Stimulated activated CD8-positive, alpha-beta memory T cell treated with anti-CD3 and anti-CD28 coated beads, Interleukin-15, amount 100 ng/mL, for 4 hours (primary cell): ENCODE measurements around the gene AMFR.
"Not testable (repeated sequence)": the region's sequence is repeated elsewhere in the genome, so short reads cannot be mapped to it uniquely, and the experiment has no call there.

Experiments used
- DNase-seq, 2 donors: peaks; one replicate each; pipeline ENCODE4 v3.0.0-alpha.2; 2020; ENCODE audit warnings: low read depth in 2 of 2

Gene AMFR

GRCh38 chr16:56424404-56424764 lies 961 bp downstream of the AMFR start:
- no peak for DNase-seq

GRCh38 chr16:56423584-56424403 lies 1.6 kb downstream of the AMFR start:
- no peak for DNase-seq

GRCh38 chr16:56422896-56423441 lies 2.4 kb downstream of the AMFR start:
- no peak for DNase-seq

DNA sequence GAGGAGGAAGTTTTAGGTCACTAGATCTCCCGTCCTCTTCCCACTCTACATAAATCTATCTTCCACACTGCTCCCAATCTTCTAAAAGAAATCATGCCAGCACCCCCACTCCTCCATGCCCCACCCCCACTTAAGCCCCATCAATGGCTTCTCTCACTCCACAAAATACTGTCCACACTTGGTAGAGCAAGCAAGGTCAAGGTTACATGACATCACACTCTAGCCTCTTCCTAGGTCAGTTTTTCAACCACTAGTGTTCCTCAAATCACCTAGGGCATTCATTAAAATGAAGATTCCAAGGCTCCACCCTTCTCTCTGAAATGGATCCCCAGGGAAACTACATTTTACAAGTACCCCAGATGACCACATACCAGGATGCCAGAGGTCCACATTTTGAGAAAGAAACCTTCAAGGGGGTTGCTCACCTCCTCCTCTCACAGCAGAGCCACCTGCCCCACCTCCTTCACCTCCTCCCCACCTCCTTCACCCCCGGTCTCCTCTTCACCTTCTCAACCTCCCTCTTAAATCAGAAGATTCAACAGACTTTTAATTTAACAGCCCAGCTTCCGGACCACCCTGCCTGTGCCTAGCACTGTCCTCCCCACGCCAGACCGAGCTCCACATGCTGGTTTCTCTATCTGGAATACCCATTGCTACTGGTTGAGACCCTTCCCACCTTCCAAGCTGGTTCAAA lies 3.2 kb downstream of the AMFR start:
- no peak for DNase-seq

GRCh38 chr16:56421313-56421712 lies 4.0 kb downstream of the AMFR start:
- no peak for DNase-seq

DNA sequence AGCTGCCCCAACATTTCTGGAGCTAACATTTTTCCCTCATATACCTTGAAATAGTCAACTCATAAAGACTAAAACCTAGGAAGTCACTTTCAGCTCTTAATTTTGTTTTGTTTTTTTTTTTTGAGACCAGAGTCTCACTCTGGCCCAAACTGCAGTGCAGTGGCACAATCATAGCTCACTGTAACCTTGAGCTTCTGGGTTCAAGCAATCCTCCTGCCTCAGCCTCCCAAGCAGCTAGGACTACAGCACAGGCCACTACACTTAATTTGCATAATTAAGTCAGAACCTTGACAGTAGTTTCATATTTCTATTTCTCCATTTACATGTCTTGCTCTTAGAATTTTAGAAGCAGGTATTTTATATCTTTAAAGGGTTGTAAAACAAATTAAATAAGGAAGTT lies 4.7 kb downstream of the AMFR start:
- DNase-seq, result no peak

DNA sequence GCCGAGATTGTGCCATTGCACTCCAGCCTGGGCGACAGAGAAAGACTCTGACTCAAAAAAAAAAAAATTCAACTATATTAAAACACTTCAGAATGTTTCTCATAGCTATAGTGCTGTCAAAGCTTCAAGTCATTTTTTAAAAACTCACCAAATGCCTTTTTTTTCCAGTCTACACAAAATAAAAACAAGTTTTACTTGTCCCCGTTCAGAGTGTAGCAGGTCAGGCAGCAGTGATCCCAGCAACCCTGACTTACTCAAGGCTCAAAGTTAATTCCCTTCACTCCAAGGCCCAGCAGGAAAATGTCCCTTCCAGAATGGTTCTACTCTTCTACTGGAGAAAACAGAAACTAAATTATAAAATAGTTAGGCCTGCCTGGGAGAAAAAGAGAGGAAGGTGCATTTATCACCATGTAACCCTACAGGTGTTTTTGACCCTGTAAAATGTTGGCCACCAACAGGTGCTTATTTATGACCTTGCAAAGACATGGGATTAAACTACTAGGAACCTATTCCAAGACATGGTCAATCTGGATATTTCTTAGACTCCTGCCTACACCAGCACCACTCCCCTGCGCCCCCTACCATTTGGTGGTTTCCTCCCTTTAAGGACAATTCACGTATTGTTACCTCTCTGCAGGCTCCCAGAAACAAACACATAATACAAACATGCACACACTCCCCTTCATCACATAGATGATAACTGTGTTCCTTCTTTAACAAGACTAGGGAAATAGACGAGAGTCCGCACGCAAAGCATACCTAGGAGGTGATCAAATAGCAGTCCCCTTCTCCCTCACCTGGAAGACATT lies 5.4 kb downstream of the AMFR start:
- DNase-seq, result no peak

GRCh38 chr16:56417138-56417537 lies 8.2 kb downstream of the AMFR start:
- no peak for DNase-seq

DNA sequence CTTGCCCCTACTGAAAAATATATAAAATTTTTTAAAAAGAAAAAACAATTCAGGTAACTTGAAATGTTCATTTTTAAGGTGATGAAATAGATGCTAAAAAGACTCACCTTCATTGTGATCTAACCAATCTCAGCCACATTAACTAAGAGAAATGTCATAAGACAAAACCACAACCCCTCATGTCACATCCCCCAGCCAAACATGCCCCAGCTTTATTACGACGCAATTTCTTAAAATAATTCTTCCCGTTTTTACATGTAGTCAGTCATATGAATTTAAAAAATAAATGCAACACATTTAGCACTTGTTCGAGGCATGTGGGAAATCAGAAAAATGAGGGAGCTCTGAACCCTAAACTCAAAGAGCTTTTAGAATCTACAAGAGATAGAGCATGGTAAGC lies 9.5 kb downstream of the AMFR start:
- DNase-seq, result no peak

DNA sequence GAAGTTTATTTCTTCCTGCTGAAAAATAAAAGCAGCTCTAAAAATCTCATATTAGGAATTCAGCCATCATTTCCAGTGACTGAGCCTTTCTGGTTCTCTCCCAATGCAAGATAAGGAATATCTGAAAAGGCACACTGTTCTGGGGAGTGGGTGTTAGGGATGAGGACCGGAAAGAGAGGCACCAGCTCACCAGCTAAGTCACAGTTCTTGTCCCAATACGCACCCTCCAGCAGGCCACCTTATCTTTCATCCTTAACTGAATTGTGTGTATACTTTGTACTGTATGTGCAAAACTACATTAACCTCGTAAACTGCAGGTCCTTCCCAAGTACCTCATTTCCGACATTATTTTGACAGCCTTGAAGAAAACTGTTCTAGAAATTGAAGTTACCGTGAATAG lies 11.0 kb downstream of the AMFR start:
- no peak for DNase-seq

DNA sequence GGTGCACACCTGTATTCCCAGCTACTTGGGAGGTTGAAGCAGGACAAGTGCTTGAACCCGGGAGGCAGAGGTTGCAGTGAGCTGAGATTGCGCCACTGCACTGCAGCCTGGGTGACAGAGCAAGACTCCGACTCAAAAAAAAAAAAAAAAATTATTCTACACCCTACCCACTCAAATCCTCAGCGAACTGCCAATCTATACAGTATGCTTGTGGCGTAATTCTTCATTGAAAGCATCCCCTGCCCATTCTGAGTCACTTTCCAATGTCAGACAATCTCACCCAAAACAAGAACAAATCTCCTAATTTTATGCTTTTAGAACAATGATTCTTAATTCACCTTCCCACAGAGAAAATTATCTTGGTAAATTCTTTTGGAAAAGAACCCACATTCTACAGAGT lies 12.0 kb downstream of the AMFR start:
- DNase-seq, result no peak

DNA sequence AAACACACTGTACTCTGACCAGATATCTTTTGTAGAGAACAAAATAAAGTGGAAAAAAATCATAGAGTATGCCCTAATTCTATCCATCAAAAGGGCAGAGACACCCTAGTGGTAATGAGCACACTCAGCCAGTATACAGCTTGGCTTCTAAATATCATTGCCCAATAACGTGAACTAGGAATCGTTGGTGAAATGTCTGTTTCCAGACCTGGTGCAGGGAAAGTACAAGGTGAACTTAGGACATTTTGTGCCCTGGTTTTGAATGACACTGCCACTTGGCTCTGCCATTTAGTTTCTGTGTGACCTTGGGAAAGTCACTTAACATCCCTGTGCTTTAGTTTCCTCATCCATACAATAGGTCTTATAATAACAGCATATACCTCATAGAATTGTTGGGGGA lies 13.7 kb downstream of the AMFR start:
- no peak for DNase-seq

DNA sequence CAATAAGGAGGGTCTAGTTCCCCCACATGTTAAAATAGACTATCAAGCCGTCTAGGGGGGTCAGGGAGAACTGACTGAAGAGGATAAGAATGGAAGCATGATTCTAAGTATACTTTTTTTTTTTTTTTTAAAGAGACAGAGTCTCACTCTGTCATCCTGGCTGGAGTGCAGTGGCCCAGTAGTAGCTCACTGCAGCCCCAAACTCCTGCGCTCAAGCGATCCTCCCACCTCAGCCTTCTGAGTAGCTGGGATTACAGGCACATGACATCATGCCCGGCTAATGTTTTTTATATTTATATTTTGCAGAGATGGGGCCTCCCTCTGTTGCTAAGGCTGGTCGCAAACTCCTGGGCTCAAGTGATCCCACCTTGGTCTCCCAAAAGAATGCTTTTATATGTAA lies 14.2 kb downstream of the AMFR start:
- no peak for DNase-seq

- no peak for DNase-seq
Measured at GRCh38 chr16:56409195-56409594, 16.1 kb downstream of the AMFR start.

DNA sequence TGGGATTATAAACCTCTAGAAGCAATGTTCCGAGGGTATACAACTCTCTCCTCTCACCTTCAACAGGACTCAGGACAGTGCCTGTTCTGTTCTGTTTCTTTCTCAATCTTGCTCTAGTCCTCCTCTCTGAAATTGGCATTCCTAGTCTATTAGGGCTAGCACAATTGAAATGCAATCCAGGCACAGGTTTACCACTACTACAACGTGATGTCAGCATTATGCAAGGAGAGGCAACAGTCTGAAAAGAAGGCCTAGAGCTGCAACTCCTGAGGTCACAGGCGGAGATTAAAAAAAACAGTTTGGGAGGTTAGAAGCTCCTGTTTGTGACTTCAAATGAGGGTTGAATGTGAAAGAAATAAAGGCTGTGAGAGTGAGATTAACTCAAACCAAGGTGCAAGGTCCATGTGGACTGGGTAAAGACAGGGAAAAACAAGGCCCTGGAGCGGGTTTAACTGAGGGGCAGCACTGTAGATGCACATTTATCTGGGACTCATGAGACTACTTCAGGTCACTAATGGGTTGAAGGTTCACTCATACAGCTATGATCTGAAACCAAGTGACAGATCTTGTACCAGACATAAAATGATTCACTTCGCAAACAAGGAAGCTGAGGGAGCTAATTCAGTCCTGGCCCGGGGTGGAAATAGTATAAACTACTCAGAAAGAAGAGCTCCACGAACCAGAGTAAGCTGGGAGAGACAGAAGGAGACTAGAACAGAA lies 16.8 kb downstream of the AMFR start:
- DNase-seq, result no peak

GRCh38 chr16:56405977-56406672 lies 19.2 kb downstream of the AMFR start:
- no peak for DNase-seq

DNA sequence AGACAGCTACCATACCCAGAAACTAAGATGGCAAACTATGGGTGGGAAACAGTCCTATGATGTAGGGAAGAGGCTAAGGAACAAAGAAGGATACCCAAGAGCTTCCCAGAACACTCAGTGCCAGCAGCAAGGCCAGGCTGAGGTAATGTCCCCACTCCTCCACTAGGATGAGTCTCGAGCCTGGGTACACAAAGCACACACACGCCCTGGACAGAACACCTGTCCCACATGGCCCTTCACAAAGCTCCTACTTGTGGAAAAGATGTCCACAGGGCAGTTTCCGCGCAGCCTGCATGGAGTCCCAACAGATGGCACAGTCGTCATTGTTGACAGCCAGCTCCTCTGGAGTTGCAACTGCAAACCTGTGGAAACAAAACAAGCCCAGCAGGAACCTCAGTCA lies 23.9 kb downstream of the AMFR start:
- DNase-seq, result no peak

DNA sequence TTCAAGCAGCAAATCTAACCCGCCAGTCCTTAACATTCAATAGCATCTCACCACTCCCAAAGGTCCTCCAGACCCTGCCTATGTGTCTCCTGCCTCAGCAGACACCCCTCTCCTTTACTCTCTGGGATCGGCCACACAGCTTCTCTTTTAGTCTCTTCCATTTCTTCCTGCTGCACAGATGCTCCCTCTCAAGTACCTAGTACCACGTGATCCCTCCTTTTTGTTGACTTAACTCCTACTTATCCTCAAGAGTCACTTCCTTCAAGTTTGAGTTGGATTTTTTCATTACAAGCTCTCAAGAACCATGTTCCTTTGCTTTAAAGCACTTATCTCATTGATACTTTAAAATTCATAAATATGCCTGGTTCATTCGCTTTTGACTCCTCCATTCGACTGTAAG lies 24.9 kb downstream of the AMFR start:
- DNase-seq, result no peak

GRCh38 chr16:56399486-56399885 lies 25.9 kb downstream of the AMFR start:
- no peak for DNase-seq

GRCh38 chr16:56399047-56399446 lies 26.3 kb downstream of the AMFR start:
- no peak for DNase-seq

GRCh38 chr16:56396724-56397123 lies 28.6 kb downstream of the AMFR start:
- not testable (repeated sequence) for DNase-seq
